Left ventricle myocardium inferior (tissue), 1 donor: ENCODE data around the gene HSF2. TPM values are rescaled to one million over a fixed set of nuclear protein-coding genes. Genes with fewer than 3 reads are reported as not detected.

ENCODE experiments used
- DNase-seq: peaks from one replicate; pipeline ENCODE4 v3.0.0-alpha.2; 2020
- H3K27ac ChIP-seq: fragments of 200-600 bp; replicated peaks from 2 replicates; pipeline ENCODE4 v1.8.0; 2021
- H3K27me3 ChIP-seq: fragments of 200-600 bp; 2 replicates; pipeline ENCODE4 v1.8.0; 2021; ENCODE audit warnings: low read depth
- H3K36me3 ChIP-seq: fragments of 200-600 bp; 2 replicates; pipeline ENCODE4 v1.8.0; 2021
- H3K4me1 ChIP-seq: fragments of 200-600 bp; 2 replicates; pipeline ENCODE4 v1.8.0; 2021
- H3K4me3 ChIP-seq: fragments of 200-600 bp; 2 replicates; pipeline ENCODE4 v1.8.0; 2021; ENCODE audit warnings: mild to moderate bottlenecking, moderate library complexity
- H3K9me3 ChIP-seq: fragments of 200-600 bp; replicated peaks from 2 replicates; pipeline ENCODE4 v1.8.0; 2021
- intact Hi-C: fragments of 100-400 bp; cut with micrococcal nuclease; formaldehyde crosslinking; loops from one replicate; pipeline ENCODE4 v1.11.0; 2022
- total RNA-seq: library from RNA; stranded (reverse); fragmentation: NEBNext Ultra II Directional; extraction: Animal tissue kit (Norgen Biotek cat#: 25700); gene quantifications from one replicate; pipeline ENCODE4 v1.2.1, GENCODE V29; 2021
- TF ChIP-seq, protein P1 (sequence below): fragments of 200-600 bp; IDR thresholded peaks from 2 replicates; pipeline ENCODE4 v1.8.0; 2021; ENCODE audit warnings: antibody characterized with exemption, mild to moderate bottlenecking, borderline replicate concordance
- donor health status: DM: no; HTN: yes; CAD: no; lungs with severe emphysema.

Gene HSF2
- total RNA-seq, 1 donor from 2014 or later = 21.0 TPM

DNA sequence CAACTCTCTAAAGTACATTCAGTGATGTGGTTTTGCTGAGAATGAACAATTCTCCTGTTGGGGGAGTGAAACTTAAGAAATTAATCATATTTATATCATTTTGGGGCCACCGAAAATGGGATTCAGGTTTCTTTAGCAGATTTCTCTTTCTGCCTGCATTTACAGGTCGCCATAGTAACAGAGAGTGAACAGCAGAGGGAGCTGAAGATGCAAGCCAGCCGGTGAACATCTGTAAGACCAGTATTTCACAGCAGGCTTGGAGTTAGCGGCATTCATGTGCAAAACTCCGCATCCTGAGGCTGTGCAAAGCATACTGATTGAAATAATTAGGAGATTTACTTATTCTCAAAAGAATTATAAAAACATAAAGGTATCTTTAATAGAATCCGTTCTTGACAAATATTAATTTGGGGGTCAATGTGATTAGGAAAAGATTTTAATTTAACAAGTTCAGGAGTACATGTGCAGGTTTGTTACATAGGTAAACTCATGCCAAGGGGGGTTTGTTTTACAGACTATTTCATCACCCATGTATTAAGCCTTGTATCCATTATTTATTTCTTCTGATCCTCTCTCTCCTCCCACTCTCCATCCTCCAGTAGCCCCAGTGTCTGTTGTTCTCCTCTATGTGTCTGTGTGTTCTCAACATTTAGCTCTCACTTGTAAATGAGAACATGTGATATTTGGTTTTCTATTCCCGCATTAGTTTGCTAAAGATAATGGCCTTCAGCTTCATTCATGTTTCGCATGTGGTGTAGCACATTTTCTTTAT is 17.8 kb upstream of the HSF2 start:
- DNase-seq = peak; percentile 20
- H3K4me3 ChIP-seq = no peak overlapping the region
- no peaks in the 10 kb centered on the region for H3K4me1 ChIP-seq
- no peak overlapping the region for H3K27ac ChIP-seq
- TF ChIP-seq, protein P1, sequence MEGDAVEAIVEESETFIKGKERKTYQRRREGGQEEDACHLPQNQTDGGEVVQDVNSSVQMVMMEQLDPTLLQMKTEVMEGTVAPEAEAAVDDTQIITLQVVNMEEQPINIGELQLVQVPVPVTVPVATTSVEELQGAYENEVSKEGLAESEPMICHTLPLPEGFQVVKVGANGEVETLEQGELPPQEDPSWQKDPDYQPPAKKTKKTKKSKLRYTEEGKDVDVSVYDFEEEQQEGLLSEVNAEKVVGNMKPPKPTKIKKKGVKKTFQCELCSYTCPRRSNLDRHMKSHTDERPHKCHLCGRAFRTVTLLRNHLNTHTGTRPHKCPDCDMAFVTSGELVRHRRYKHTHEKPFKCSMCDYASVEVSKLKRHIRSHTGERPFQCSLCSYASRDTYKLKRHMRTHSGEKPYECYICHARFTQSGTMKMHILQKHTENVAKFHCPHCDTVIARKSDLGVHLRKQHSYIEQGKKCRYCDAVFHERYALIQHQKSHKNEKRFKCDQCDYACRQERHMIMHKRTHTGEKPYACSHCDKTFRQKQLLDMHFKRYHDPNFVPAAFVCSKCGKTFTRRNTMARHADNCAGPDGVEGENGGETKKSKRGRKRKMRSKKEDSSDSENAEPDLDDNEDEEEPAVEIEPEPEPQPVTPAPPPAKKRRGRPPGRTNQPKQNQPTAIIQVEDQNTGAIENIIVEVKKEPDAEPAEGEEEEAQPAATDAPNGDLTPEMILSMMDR = peak; percentile 83
- H3K27me3 ChIP-seq = peaks cover 5% of the 10 kb centered on the region
- H3K36me3 ChIP-seq = no peaks in the 10 kb centered on the region
- intact Hi-C loops = loop anchor here (5.0 kb wide), 1 partner anchor 151 kb away; no protein-coding TSS in a partner anchor
- no peaks in the 10 kb centered on the region for H3K9me3 ChIP-seq

DNA sequence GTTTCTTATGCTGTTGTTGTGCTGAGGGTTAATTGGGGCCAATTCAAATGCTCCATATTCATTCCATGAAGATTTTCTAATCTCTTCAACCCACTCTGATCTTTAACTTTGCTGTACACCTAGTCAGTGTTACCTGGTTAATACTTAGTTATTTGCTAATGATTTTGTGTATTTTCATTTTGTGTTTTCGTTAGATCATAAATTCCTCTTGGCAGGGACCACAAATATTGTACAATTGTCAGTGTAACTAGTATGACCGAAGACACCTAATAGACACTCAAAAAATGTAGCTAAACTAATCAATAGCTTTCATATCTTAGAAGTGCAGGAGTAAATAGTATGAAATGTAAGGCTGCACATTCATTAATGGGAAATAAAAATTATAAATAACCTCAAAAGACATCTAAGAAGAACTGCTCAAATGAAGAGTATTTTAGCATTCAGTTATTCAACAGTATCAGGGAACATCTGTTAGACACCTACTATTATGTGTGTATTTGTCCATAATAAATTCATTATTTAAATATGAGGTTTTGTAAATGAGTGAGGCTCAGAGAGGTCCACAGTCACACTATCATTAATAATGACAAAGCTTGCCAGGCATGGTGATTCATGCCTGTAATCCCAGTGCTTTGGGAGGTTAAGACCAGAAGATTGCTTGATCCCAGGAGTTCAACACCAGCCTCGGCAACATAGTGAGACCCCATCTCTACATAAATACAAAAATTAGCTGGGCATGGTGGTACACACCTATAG is 13.4 kb upstream of the HSF2 start:
- no peaks in the 10 kb centered on the region for H3K9me3 ChIP-seq
- no peaks in the 10 kb centered on the region for H3K4me1 ChIP-seq
- intact Hi-C loops = no loop called here
- DNase-seq = no peak
- H3K4me3 ChIP-seq = no peak overlapping the region
- H3K36me3 ChIP-seq = no peaks in the 10 kb centered on the region
- TF ChIP-seq, protein P1 = no peak
- peaks cover 3% of the 10 kb centered on the region for H3K27me3 ChIP-seq
- H3K27ac ChIP-seq = no peak overlapping the region

DNA sequence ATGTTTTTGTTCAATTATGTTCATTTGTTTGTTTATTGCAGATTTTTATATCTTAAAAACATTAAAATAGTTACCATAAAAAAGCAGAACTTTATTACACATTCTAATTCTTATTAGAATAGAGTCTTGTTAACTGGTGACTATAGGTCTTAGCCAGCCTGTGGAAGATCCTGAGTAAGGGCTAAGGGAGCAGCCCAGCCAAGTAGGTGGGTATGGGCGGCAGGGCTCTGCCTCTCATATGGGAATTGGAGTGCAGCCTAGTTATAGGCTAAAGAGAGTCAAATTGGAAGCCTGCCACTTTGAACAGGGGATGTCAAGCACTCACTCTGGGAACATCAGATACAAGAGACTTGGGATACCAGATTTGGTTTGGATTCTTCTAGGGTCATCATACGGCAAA is 10.5 kb upstream of the HSF2 start:
- H3K36me3 ChIP-seq = no peaks in the 10 kb centered on the region
- DNase-seq = no peak
- H3K4me1 ChIP-seq = no peaks in the 10 kb centered on the region
- intact Hi-C loops = no loop called here
- no peaks in the 10 kb centered on the region for H3K27me3 ChIP-seq
- no peak overlapping the region for H3K4me3 ChIP-seq
- TF ChIP-seq, protein P1 = no peak
- H3K27ac ChIP-seq = no peak overlapping the region
- no peaks in the 10 kb centered on the region for H3K9me3 ChIP-seq

DNA sequence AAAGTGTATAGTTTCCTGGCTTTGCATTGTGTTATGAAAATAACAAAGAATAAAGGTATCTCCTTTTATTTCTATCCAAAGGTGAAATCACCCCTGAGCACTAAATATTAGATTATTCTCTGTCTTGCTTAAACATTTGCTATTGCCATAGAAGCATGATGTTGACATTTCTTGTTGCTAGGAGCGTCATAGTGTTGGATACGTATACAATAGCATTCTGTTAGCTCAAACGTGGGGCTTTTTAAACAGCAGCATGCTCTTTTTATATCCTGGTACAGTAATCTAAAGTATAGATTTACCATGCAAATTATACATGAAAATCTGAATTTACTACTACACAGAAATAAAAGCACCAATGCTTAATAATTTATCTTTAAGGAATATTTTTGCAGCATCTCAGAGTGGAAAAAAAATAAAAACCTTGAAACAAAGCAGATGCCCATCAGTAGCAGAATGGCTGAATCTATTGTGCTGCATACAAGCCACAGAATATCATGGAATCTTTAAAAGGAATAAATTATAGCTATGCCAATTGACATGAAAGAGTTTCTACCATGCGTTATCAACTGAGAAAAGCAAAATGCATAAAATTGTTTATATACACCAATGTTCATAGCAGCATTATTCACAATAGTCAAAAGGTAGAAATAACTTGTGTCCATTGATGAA is 9.6 kb upstream of the HSF2 start:
- TF ChIP-seq, protein P1 = no peak
- no peaks in the 10 kb centered on the region for H3K4me1 ChIP-seq
- intact Hi-C loops = no loop called here
- no peak overlapping the region for H3K27ac ChIP-seq
- no peaks in the 10 kb centered on the region for H3K9me3 ChIP-seq
- no peak for DNase-seq
- H3K36me3 ChIP-seq = no peaks in the 10 kb centered on the region
- H3K4me3 ChIP-seq = no peak overlapping the region
- no peaks in the 10 kb centered on the region for H3K27me3 ChIP-seq

DNA sequence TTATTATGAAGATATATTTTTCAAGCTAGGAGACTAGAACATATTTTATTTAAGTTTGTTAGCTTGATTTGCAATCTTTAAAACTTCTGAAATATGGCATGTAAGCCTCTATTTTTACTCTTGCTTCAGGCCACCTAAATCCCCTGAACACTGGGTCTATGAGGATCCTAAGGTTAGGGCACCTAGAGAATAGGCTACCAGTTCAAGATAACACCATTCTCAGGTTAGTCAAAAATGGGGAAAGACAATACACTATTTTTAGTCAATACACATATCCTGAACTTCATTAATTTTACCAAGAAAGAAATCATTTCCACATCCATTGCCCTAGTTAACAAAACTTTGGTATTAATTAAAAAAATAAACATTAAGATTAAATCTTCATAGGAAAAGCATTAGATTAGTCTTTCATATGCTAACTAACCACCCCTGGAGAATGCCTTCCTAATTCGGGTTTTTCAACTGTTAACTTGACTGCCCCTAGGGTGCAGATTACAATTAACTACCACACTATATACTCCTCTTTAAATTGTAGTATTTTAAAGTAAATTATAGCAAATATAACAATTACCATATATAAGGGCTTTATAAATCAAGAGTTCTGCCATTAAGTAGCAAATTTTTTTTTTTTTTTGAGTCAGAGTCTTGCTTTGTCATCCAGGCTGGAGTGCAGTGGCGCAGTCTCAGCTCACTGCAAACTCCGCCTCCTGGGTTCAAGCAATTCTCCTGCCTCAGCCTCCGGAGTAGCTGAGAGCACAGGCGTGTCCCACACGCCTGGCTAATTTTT is 6.7 kb upstream of the HSF2 start:
- Histone ChIP-seq H3K4me3 (no peak overlapping the region), H3K36me3 (no peaks in the 10 kb centered on the region), H3K4me1 (no peaks in the 10 kb centered on the region), H3K27ac (no peak overlapping the region), H3K27me3 (no peaks in the 10 kb centered on the region), H3K9me3 (no peaks in the 10 kb centered on the region)
- DNase-seq = no peak
- TF ChIP-seq, protein P1 = no peak
- intact Hi-C loops = no loop called here
